Kidney (tissue), 14 donors: ENCODE results near the gene RAB4A. TPM values are rescaled to one million over a fixed set of nuclear protein-coding genes. Genes with fewer than 3 reads are reported as not detected.

ENCODE experiments used
- DNase-seq, 5 donors: peaks; one replicate each; pipeline ENCODE4 v3.0.0-alpha.2; 2013 to 2020
- FAIRE-seq: peaks from 2 replicates; lab custom pipeline; 2012; peaks lifted over from hg19 to GRCh38; lab: Jason Lieb, UNC
- H3K27ac ChIP-seq, 2 donors: one replicate each; pipeline ENCODE4 v1.7.0; 2013; ENCODE audit warnings: low read depth in 2 of 2, low read length in 2 of 2, inconsistent platforms in 1 of 2
- H3K27me3 ChIP-seq: one replicate; pipeline ENCODE4 v1.7.1; 2013; ENCODE audit warnings: low read length, inconsistent platforms; ENCODE audit not compliant: control insufficient read depth, insufficient read depth
- H3K36me3 ChIP-seq, 3 donors: one replicate each; pipeline versions ENCODE4 v1.7.0 to v1.7.1; 2013; ENCODE audit warnings: low read length in 3 of 3, control low read depth in 1 of 3, inconsistent platforms in 1 of 3; ENCODE audit not compliant: insufficient read depth in 3 of 3, control insufficient read depth in 2 of 3
- H3K4me1 ChIP-seq, 3 donors: one replicate each; pipeline versions ENCODE4 v1.7.0 to v1.7.1; 2013; ENCODE audit warnings: low read length in 3 of 3, inconsistent platforms in 1 of 3, low read depth in 1 of 3; ENCODE audit not compliant: control insufficient read depth in 2 of 3, insufficient read depth in 2 of 3
- H3K4me3 ChIP-seq, 3 donors: one replicate each; pipeline versions ENCODE4 v1.7.0 to v1.8.1; 2013; ENCODE audit warnings: low read length in 3 of 3, control low read depth in 1 of 3, inconsistent platforms in 1 of 3
- H3K9ac ChIP-seq, 3 donors: one replicate each; pipeline versions ENCODE4 v1.7.0 to v1.7.1; 2013; ENCODE audit warnings: low read length in 3 of 3, control low read depth in 1 of 3, inconsistent platforms in 1 of 3
- H3K9me3 ChIP-seq, 3 donors: one replicate each; pipeline versions ENCODE4 v1.7.0 to v1.7.1; 2013; ENCODE audit warnings: low read length in 3 of 3, control low read depth in 1 of 3, inconsistent platforms in 1 of 3; ENCODE audit not compliant: control insufficient read depth in 2 of 3, insufficient read depth in 1 of 3
- CTCF ChIP-seq: IDR thresholded peaks from 3 replicates; pipeline ENCODE4 v1.5.1; 2012; ENCODE audit warnings: mild to moderate bottlenecking, moderate library complexity, borderline replicate concordance; ENCODE audit not compliant: insufficient read depth; ENCODE audit errors: extremely low read depth
- intact Hi-C: fragments of 100-400 bp; cut with DNase I; formaldehyde crosslinking; loops from one replicate; pipeline ENCODE4 v1.11.1; 2022
- polyA plus RNA-seq: library from polyadenylated mRNA; stranded (reverse); fragments of 350-450 nt; fragmentation: Illumina TruSeq; extraction: RNeasy Lipid Tissue Mini Kit (QIAGEN cat#74804); gene quantifications from one replicate; pipeline ENCODE4 v1.2.3, GENCODE V29; 2014; ENCODE audit warnings: low read depth, low replicate concordance; ENCODE audit not compliant: insufficient read depth
- total RNA-seq: library from RNA; stranded (reverse); fragmentation: NEBNext Ultra II Directional; extraction: Animal tissue kit (Norgen Biotek cat#: 25700); gene quantifications from one replicate; pipeline ENCODE4 v1.2.1, GENCODE V29; 2021
- donor health status: control.
- donor health status: control.
- donor health status: control.
- donor health status: control.
- donor health status: control.
- donor health status: DM: yes; HTN: yes; CAD: no.
- donor health status: Normal renal cell carcinoma (clear cell type).

RAB4A gene
- total and polyA plus RNA-seq, 2 donors from 2014 or later, result 38.3 to 56.0 TPM

DNA sequence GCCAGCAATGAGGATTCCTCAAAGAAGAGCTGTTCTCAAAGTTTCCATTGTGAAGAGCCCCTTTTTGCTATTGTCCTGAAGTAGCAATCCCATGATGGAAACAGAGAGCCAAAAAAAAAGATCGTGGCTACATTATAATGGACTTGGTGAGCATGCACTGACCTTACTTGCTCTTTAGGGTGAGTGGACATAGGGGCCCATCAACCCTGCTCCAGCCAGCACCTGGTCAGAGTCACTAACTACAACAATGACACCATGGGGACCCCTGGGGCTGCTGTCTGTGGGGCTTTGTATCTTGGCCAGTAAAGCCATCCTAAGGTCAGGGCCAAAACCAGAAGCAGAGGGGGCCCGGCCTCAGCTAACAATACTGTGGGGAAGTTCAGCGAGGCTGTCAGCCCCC is 30.4 kb upstream of the RAB4A start:
- TF ChIP-seq CTCF, result no peak
- Histone ChIP-seq H3K36me3 (no peaks in the 10 kb centered on the region), H3K27ac (no peak overlapping the region), H3K9ac (no peak overlapping the region), H3K27me3 (no peaks in the 10 kb centered on the region), H3K9me3 (peaks cover 0 to 14% (median 4%) of the 10 kb centered on the region in 3 donors), H3K4me1 (no peaks in the 10 kb centered on the region), H3K4me3 (no peak overlapping the region)
- FAIRE-seq (no peak), DNase-seq (no peak)
- intact Hi-C loops, result no loop called here

DNA sequence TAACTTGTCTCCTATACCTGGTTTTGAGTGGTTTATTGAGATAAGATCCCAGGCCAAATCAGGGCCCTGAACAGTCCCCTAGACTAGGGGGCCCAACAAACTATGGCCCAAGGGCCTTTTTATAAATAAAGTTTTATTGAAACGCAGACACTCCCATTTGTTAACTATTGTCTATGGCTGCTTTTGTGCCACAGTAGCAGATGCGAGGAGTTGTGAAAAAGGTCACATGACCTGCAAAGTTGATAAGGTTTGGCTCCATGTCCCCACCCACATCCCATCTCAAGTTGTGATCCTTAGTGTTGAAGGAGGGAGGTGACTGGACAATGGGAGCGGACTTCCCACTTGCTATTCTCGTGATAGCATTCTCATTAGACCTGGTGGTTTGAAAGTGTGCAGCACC is 29.5 kb upstream of the RAB4A start:
- no peaks in the 10 kb centered on the region for H3K27me3 ChIP-seq
- no peak overlapping the region for H3K9ac ChIP-seq
- no peak overlapping the region for H3K4me3 ChIP-seq
- no peak overlapping the region for H3K27ac ChIP-seq
- TF ChIP-seq CTCF, result no peak
- intact Hi-C loops, result no loop called here
- DNase-seq (no peak), FAIRE-seq (no peak)
- peaks cover 0 to 14% (median 4%) of the 10 kb centered on the region in 3 donors for H3K9me3 ChIP-seq
- no peaks in the 10 kb centered on the region for H3K4me1 ChIP-seq
- H3K36me3 ChIP-seq, result no peaks in the 10 kb centered on the region

DNA sequence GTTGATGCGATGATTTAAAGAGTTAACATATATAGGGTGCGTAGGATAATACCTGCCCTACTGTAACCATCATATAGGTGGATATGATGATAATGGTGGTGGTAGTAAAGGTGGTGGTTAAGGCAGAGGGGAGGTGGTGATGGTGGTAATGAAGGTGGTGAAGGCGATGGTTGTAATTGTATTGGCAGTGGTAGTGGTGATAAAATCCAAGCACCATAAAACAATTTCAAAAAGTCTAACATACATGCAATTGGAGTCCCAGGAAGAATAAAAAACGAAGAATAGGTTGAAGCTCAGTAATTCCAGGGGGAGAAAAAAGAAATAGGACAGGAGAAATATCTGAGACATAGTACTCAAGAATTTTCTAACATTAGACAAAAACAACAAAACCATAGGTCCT is 27.3 kb upstream of the RAB4A start:
- no peak for FAIRE-seq
- Histone ChIP-seq H3K4me1 (no peaks in the 10 kb centered on the region), H3K4me3 (no peak overlapping the region), H3K27ac (no peak overlapping the region), H3K9ac (no peak overlapping the region), H3K27me3 (no peaks in the 10 kb centered on the region), H3K36me3 (no peaks in the 10 kb centered on the region), H3K9me3 (peaks cover 0 to 14% (median 4%) of the 10 kb centered on the region in 3 donors)
- DNase-seq, result no peak
- no peak for TF ChIP-seq CTCF
- intact Hi-C loops, result no loop called here

- no peak for TF ChIP-seq CTCF
These were observed 26.8 kb upstream of the RAB4A start for GRCh38 chr1:229244091-229244490.

More at GRCh38 chr1:229244091-229244490, 26.8 kb upstream of the RAB4A start:
- H3K27me3 ChIP-seq, result no peaks in the 10 kb centered on the region
- intact Hi-C loops, result no loop called here
- no peak overlapping the region for H3K27ac ChIP-seq
- FAIRE-seq (no peak), DNase-seq (no peak)
- H3K36me3 ChIP-seq, result no peaks in the 10 kb centered on the region
- H3K9me3 ChIP-seq, result peaks cover 0 to 14% (median 4%) of the 10 kb centered on the region in 3 donors
- H3K4me1 ChIP-seq, result no peaks in the 10 kb centered on the region
- H3K4me3 ChIP-seq, result no peak overlapping the region
- no peak overlapping the region for H3K9ac ChIP-seq
